GM21360 (cell line): Measurements from ENCODE around the gene LRRC40.
"Not testable (repeated sequence)": the region's sequence is repeated elsewhere in the genome, so short reads cannot be mapped to it uniquely, and the experiment has no call there.

Experiments
- ATAC-seq: cut with Tn5 transposase; IDR thresholded peaks from one replicate; pipeline ENCODE4 v1.9.1; 2021; ENCODE audit warnings: mild to moderate bottlenecking, moderate library complexity; ENCODE audit not compliant: unreplicated experiment

Gene LRRC40

GRCh38 chr1:70205434-70206118, at the start of gene LRRC40:
Gene LRRC40 (minus strand): TSS chr1:70205579. CDS start chr1:70205540, 39 bp downstream.
- peak; percentile 90 for ATAC-seq

GRCh38 chr1:70248729-70249128, 43.4 kb upstream of the LRRC40 start:
- no peak for ATAC-seq

GRCh38 chr1:70247768-70248167, 42.4 kb upstream of the LRRC40 start:
- ATAC-seq = no peak

GRCh38 chr1:70247122-70247521, 41.7 kb upstream of the LRRC40 start:
- no peak for ATAC-seq

GRCh38 chr1:70239940-70240339, 34.6 kb upstream of the LRRC40 start:
- ATAC-seq = no peak

- ATAC-seq = no peak
Observed at GRCh38 chr1:70234733-70235132, 29.4 kb upstream of the LRRC40 start.

GRCh38 chr1:70231475-70231874, 26.1 kb upstream of the LRRC40 start:
- ATAC-seq = no peak

- ATAC-seq = no peak
Observed at GRCh38 chr1:70228670-70229069, 23.3 kb upstream of the LRRC40 start.

GRCh38 chr1:70227439-70227838, 22.1 kb upstream of the LRRC40 start:
- ATAC-seq = no peak

- no peak for ATAC-seq
Observed at GRCh38 chr1:70224954-70225353, 19.6 kb upstream of the LRRC40 start.

GRCh38 chr1:70222716-70223235, 17.4 kb upstream of the LRRC40 start:
- ATAC-seq = no peak

GRCh38 chr1:70221238-70222121, 16.1 kb upstream of the LRRC40 start, which contains the start of gene SRSF11:
Gene SRSF11 (plus strand): TSS chr1:70221380. CDS start chr1:70221637, 257 bp downstream.
- ATAC-seq = peak; percentile 94

GRCh38 chr1:70220517-70221237, 15.3 kb upstream of the LRRC40 start:
- peak; percentile 2 for ATAC-seq

- ATAC-seq = no peak
Observed at GRCh38 chr1:70220015-70220414, 14.6 kb upstream of the LRRC40 start.

- no peak for ATAC-seq
Observed at GRCh38 chr1:70211541-70211940, 6.2 kb upstream of the LRRC40 start.

GRCh38 chr1:70210820-70211219, 5.4 kb upstream of the LRRC40 start:
- ATAC-seq = no peak

GRCh38 chr1:70208292-70208691, 2.9 kb upstream of the LRRC40 start:
- ATAC-seq = no peak

- ATAC-seq = no peak
Observed at GRCh38 chr1:70207492-70207891, 2.1 kb upstream of the LRRC40 start.

- ATAC-seq = not testable (repeated sequence)
Observed at GRCh38 chr1:70206833-70207232, 1.5 kb upstream of the LRRC40 start.

- peak; percentile 28 for ATAC-seq
Observed at GRCh38 chr1:70205071-70205433, 327 bp downstream of the LRRC40 start.

- ATAC-seq = no peak
Observed at GRCh38 chr1:70204600-70204999, 779 bp downstream of the LRRC40 start.
